ENCODE data around the gene CD48. TPM values are rescaled to one million over a fixed set of nuclear protein-coding genes. Genes with fewer than 3 reads are reported as not detected.
A peak's percentile ranks its signal among the peaks of the same experiment; 100 is the strongest.

The CD48 gene
- total RNA-seq, 2 experiments from 2014 or later: 131 to 150 TPM

DNA sequence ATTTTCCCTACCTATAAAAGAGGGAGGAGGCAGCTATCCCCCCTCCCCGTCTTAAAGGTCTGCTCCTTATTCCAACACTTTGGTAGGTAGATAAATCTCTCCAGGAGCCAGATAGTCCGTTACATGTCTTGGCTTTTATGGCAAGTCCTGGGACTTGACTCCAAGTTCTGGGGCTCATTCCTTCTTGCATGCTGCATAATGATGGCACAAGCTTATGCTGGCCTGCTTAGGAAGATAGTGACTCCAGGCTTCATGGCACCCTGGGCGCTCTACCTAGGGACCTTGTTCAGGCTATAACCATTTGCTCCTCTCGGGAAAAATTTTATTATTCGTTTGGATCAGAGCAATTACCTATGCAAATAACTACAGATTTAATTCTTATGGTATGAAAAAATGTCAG lies 68.5 kb downstream of the CD48 start:
- Histone ChIP-seq H3K36me3 (ENCODE audit: insufficient read depth, low read length) (no peaks in the 10 kb centered on the region; the same call in 1 of the 2 replicates), H3K79me2 (ENCODE audit: insufficient read depth, low read depth, low read length) (no peaks in the 10 kb centered on the region), H3K4me1 (ENCODE audit: insufficient read depth, low read length, poor library complexity, severe bottlenecking) (peaks cover 48% of the 10 kb centered on the region), H4K20me1 (ENCODE audit: insufficient read depth, low read length) (no peaks in the 10 kb centered on the region), H3K4me2 (ENCODE audit: low read length) (no peak overlapping the region), H3K27ac (ENCODE audit: low read depth, low read length, poor library complexity, severe bottlenecking) (no peak overlapping the region), H3K9me3 (ENCODE audit: low read length) (no peaks in the 10 kb centered on the region), H2AFZ (ENCODE audit: low read length) (no peak overlapping the region), H3K4me3 (ENCODE audit: low read depth, low read length, poor library complexity, severe bottlenecking) (no peak overlapping the region), H3K9me2 (ENCODE audit: insufficient read depth, low read length) (no peaks in the 10 kb centered on the region)
- DNase-seq (ENCODE audit: low spot score): no peak
- POLR2A ChIA-PET: interaction anchor here (0.6 kb wide), 1 partner anchor 22 kb away, joined by 5 read pairs; no protein-coding TSS in a partner anchor
- TF ChIP-seq, protein P1, sequence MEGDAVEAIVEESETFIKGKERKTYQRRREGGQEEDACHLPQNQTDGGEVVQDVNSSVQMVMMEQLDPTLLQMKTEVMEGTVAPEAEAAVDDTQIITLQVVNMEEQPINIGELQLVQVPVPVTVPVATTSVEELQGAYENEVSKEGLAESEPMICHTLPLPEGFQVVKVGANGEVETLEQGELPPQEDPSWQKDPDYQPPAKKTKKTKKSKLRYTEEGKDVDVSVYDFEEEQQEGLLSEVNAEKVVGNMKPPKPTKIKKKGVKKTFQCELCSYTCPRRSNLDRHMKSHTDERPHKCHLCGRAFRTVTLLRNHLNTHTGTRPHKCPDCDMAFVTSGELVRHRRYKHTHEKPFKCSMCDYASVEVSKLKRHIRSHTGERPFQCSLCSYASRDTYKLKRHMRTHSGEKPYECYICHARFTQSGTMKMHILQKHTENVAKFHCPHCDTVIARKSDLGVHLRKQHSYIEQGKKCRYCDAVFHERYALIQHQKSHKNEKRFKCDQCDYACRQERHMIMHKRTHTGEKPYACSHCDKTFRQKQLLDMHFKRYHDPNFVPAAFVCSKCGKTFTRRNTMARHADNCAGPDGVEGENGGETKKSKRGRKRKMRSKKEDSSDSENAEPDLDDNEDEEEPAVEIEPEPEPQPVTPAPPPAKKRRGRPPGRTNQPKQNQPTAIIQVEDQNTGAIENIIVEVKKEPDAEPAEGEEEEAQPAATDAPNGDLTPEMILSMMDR (conservative IDR thresholded peaks at IDR 0.05; ENCODE audit: low read length): no peak
- no peak for TF ChIP-seq EZH2phosphoT487 (IDR thresholded peaks at IDR 0.05; ENCODE audit: borderline replicate concordance, low read depth, low read length)
- intact Hi-C loops (cut with micrococcal nuclease; ENCODE audit: unreplicated experiment): no loop called here
- CTCF ChIA-PET (ENCODE audit: unreplicated experiment): no interaction called here
- no TSS peak for BruUV-seq (replicated peaks)

- Histone ChIP-seq H3K27ac (ENCODE audit: low read depth, low read length, poor library complexity, severe bottlenecking) (no peak overlapping the region), H3K4me1 (ENCODE audit: insufficient read depth, low read length, poor library complexity, severe bottlenecking) (peaks cover 51% of the 10 kb centered on the region), H3K36me3 (ENCODE audit: insufficient read depth, low read length) (no peaks in the 10 kb centered on the region), H4K20me1 (ENCODE audit: insufficient read depth, low read length) (no peaks in the 10 kb centered on the region), H3K4me3 (ENCODE audit: low read depth, low read length, poor library complexity, severe bottlenecking) (no peak overlapping the region), H2AFZ (ENCODE audit: low read length) (no peak overlapping the region), H3K9me3 (ENCODE audit: low read length) (no peaks in the 10 kb centered on the region), H3K9me2 (ENCODE audit: insufficient read depth, low read length) (no peaks in the 10 kb centered on the region), H3K4me2 (ENCODE audit: low read length) (no peak overlapping the region), H3K79me2 (ENCODE audit: insufficient read depth, low read depth, low read length) (no peaks in the 10 kb centered on the region)
- DNase-seq (ENCODE audit: low spot score): no peak
- ChIA-PET POLR2A (interaction anchor here (0.7 kb wide), 1 partner anchor 11 kb away, joined by 3 read pairs; no protein-coding TSS in a partner anchor), CTCF (ENCODE audit: unreplicated experiment) (no interaction called here)
- intact Hi-C loops (cut with micrococcal nuclease; ENCODE audit: unreplicated experiment): no loop called here
- TF ChIP-seq, protein P1 (conservative IDR thresholded peaks at IDR 0.05; ENCODE audit: low read length): no peak
- no peak for TF ChIP-seq EZH2phosphoT487 (IDR thresholded peaks at IDR 0.05; ENCODE audit: borderline replicate concordance, low read depth, low read length)
- BruUV-seq (replicated peaks): no TSS peak
These were observed 69.4 kb downstream of the CD48 start for GRCh38 chr1:160642281-160642644.

- H3K79me2 ChIP-seq (ENCODE audit: insufficient read depth, low read depth, low read length): no peaks in the 10 kb centered on the region
- H3K36me3 ChIP-seq (ENCODE audit: insufficient read depth, low read length): no peaks in the 10 kb centered on the region
- H3K27ac ChIP-seq (ENCODE audit: low read depth, low read length, poor library complexity, severe bottlenecking): no peak overlapping the region
- 0 out of 2 replicates have a peak overlapping the region, but pooled peaks have one; percentile 21 for H2AFZ ChIP-seq (ENCODE audit: low read length)
- H4K20me1 ChIP-seq (ENCODE audit: insufficient read depth, low read length): no peaks in the 10 kb centered on the region
- no peak overlapping the region for H3K4me2 ChIP-seq (ENCODE audit: low read length)
- ChIA-PET CTCF (ENCODE audit: unreplicated experiment) (no interaction called here), POLR2A (interaction anchor here (0.7 to 1.4 kb wide), 3 partner anchors 12 to 34 kb away, joined by 3 to 8 read pairs (median 6); no protein-coding TSS in a partner anchor)
- TF ChIP-seq EZH2phosphoT487 (IDR thresholded peaks at IDR 0.05; ENCODE audit: borderline replicate concordance, low read depth, low read length): no peak
- TF ChIP-seq, protein P1 (conservative IDR thresholded peaks at IDR 0.05; ENCODE audit: low read length): no peak
- BruUV-seq (replicated peaks): no TSS peak
- H3K9me2 ChIP-seq (ENCODE audit: insufficient read depth, low read length): no peaks in the 10 kb centered on the region
- intact Hi-C loops (cut with micrococcal nuclease; ENCODE audit: unreplicated experiment): no loop called here
- no peak for DNase-seq (ENCODE audit: low spot score)
- H3K9me3 ChIP-seq (ENCODE audit: low read length): no peaks in the 10 kb centered on the region
- H3K4me1 ChIP-seq (ENCODE audit: insufficient read depth, low read length, poor library complexity, severe bottlenecking): peaks cover 44% of the 10 kb centered on the region
- no peak overlapping the region for H3K4me3 ChIP-seq (ENCODE audit: low read depth, low read length, poor library complexity, severe bottlenecking)
These were observed 70.0 kb downstream of the CD48 start for GRCh38 chr1:160641323-160642280.

Measured in OCI-LY7 (cell line).